ENCODE data around the gene SSNA1. TPM values are rescaled to one million over a fixed set of nuclear protein-coding genes. Genes with fewer than 3 reads are reported as not detected.

Gene SSNA1
- total and polyA plus RNA-seq, 8 donors = 28.1 to 154 (median 122) TPM

DNA sequence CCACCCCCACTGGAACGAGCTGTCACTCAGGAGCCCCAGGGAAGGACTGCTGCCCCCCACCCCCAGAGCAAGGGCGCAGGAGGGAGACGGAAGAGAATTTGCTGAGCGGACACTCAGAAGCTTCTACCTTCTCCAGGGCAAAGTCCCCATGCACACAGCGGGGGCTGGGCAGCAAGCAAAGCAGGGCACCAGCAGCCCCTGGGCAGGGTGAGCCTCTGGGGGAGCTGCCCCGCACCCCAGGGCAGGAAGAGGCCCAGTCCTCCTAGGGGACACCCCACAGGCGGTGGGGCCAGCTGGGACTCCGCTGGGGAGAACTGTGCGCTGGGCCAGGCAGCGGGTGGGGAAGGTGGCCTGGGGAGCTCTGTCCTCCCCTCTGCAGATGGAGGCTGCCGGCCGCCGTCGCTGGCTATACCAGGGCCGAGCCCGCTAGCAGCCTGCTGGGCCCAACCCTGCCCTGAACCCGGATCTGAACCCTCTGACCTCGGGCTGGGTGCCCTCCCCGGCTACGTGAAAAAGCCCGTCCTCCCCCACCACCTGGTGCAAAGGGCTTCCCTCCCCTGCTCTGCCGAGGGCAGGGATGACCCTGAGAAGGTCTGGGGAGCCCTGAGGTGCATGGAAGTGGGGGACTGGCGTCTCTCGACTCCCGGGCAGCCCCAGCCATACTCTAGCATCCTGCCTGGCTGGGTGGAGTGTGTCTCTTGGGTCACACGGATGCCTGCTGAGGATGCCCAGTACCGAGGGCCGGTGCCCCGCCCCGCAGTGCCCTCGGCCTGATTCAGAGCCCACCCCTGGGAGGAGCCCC is 41.6 kb downstream of the SSNA1 start:
- 52 to 72% (median 57%) methylated on average over 8 to 31 of the region's 31 CpGs for WGBS, 5 donors
- DNase-seq = peak in 1 of 2 donors; percentile 35
- Histone ChIP-seq H3K9me3 (no peaks in the 10 kb centered on the region), H3K27ac (no peak overlapping the region), H3K4me1 (peaks cover 11 to 48% (median 42%) of the 10 kb centered on the region in 4 donors), H3K27me3 (peaks cover 15 to 82% (median 67%) of the 10 kb centered on the region in 3 donors), H3K36me3 (no peaks in the 10 kb centered on the region), H3K4me3 (no peak overlapping the region)
- intact Hi-C loops (cut with DNase I; ENCODE audit: low total_unique reads) = loop anchor here (5.0 to 10.0 kb wide), 2 partner anchors 45 to 113 kb away; partner anchors contain the start of genes ANAPC2 and SSNA1
- TF ChIP-seq, protein P1, sequence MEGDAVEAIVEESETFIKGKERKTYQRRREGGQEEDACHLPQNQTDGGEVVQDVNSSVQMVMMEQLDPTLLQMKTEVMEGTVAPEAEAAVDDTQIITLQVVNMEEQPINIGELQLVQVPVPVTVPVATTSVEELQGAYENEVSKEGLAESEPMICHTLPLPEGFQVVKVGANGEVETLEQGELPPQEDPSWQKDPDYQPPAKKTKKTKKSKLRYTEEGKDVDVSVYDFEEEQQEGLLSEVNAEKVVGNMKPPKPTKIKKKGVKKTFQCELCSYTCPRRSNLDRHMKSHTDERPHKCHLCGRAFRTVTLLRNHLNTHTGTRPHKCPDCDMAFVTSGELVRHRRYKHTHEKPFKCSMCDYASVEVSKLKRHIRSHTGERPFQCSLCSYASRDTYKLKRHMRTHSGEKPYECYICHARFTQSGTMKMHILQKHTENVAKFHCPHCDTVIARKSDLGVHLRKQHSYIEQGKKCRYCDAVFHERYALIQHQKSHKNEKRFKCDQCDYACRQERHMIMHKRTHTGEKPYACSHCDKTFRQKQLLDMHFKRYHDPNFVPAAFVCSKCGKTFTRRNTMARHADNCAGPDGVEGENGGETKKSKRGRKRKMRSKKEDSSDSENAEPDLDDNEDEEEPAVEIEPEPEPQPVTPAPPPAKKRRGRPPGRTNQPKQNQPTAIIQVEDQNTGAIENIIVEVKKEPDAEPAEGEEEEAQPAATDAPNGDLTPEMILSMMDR (IDR thresholded peaks at IDR 0.05) = no peak
- TF ChIP-seq POLR2AphosphoS5 (IDR thresholded peaks at IDR 0.05) (no peak), EP300 (IDR thresholded peaks at IDR 0.05) (no peak), POLR2A (IDR thresholded peaks at IDR 0.05) (no peak)

DNA sequence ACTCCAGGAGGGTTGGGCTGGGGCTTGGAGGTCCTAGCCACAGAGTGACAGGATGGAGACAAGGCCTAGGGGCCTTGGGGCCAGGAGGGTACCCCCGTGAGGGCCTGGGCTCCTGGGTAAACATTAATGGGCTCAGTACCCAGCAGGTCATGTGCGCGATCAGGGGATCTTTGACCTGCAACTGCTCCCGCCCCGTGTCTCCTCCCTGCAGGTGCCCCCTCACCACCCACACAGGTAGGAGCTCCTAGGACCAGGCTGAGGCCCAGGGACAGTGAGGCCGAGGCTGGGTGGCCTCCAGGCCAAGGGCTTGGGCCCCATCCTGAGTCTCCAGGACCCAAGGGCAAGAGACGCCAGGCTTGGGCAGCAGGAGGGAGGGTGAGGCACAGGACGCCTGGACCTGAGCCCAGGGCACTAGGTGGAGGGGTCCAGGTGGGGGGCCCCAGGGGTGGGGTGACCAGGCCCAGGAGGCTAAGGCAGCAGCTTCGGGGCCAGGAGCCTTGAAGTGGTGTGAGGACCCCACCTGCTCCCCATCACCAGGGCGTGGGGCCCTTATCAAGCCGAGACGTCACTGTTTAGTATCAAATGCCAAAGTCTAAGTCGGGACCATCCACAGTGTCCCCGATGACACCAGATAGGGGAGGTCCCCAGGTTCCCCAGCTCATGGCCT is 42.4 kb downstream of the SSNA1 start, which contains the start of gene SLC34A3:
Gene SLC34A3, plus strand, starts transcription at position 197 of the 667 bp plus-strand sequence. CDS start 802 bp downstream, outside the sequence.
- Histone ChIP-seq H3K27me3 (peaks cover 18 to 90% (median 74%) of the 10 kb centered on the region in 3 donors), H3K4me1 (peaks cover 12 to 46% (median 42%) of the 10 kb centered on the region in 4 donors), H3K4me3 (no peak within 1 kb of the TSS), H3K36me3 (no peaks in the 10 kb centered on the region), H3K27ac (no peak within 1 kb of the TSS), H3K9me3 (no peaks in the 10 kb centered on the region)
- TF ChIP-seq EP300 (IDR thresholded peaks at IDR 0.05) = no peak
- TF ChIP-seq, protein P1 (IDR thresholded peaks at IDR 0.05) = no peak
- 59 to 67% (median 65%) methylated on average over 8 to 14 of the region's 14 CpGs for WGBS, 5 donors
- no peak for DNase-seq
- intact Hi-C loops (cut with DNase I; ENCODE audit: low total_unique reads) = loop anchor here (10.0 kb wide), 1 partner anchor 46 kb away; the partner anchor contains the start of genes ANAPC2 and SSNA1

DNA sequence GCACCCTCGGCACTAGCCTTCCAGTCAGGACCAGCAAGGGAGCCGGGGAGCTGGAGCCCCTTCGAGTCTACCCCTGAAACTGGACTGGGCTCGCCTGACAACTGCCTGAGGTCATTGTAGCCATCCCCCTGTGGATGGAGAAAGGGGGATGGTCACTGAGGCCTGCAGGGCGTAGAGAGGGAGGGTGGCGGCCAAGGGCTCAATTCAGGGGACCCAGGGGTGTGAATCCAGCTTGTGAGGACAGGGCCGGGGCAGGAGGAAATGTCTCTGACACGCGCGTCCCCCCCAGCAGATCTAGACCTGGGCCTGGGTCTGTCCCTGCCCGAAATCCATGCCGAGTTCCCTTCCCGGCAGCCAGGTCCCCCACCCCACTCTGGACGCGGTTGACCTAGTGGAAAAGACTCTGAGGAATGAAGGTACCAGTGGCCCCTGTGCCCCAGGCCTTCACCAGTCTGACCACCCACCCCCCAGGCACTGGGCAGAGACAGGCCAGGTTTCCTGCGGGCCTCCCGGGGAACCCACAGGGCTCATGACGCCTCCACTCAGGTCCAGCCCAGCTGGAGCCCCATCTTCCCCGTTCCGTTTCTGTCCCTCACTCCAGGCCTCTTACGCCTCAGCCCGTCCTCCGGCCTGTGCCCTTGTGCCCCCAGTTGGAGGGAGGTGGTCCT is 43.0 kb downstream of the SSNA1 start:
- Histone ChIP-seq H3K27ac (no peak overlapping the region), H3K27me3 (peaks cover 18 to 94% (median 76%) of the 10 kb centered on the region in 3 donors), H3K36me3 (no peaks in the 10 kb centered on the region), H3K4me1 (peaks cover 19 to 46% (median 42%) of the 10 kb centered on the region in 4 donors), H3K4me3 (no peak overlapping the region), H3K9me3 (no peaks in the 10 kb centered on the region)
- no peak for DNase-seq
- 77 to 90% (median 87%) methylated on average over 15 to 23 of the region's 23 CpGs for WGBS, 5 donors
- no peak for TF ChIP-seq POLR2AphosphoS5 (IDR thresholded peaks at IDR 0.05)
- TF ChIP-seq EP300 (IDR thresholded peaks at IDR 0.05) = no peak
- TF ChIP-seq POLR2A (IDR thresholded peaks at IDR 0.05) = no peak
- TF ChIP-seq, protein P1 (IDR thresholded peaks at IDR 0.05) = no peak
- intact Hi-C loops (cut with DNase I; ENCODE audit: low total_unique reads) = loop anchor here (10.0 kb wide), 1 partner anchor 47 kb away; the partner anchor contains the start of genes ANAPC2 and SSNA1

DNA sequence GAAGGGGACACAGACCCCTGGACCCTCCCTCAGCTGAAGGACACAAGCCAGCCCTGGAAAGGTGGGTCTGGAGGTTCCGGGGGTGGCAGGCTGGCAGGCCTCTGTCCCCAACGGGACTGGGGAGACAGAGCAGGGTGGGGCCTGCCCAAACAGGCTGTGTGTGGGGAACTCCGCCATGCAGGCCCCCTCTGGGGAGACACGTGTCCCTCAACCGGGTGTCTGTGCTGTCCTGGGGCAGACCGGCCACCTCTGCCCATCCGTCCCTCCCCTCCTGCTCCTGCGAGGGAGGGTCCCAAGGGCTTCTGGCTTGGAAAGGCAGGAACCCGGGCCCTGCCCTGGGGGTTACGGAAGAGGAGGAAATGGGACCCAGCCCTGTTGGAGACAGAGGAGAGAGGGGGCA is 43.6 kb downstream of the SSNA1 start:
- H3K27me3 ChIP-seq = peaks cover 18 to 92% (median 76%) of the 10 kb centered on the region in 3 donors
- intact Hi-C loops (cut with DNase I; ENCODE audit: low total_unique reads) = loop anchor here (10.0 kb wide), 1 partner anchor 47 kb away; the partner anchor contains the start of genes ANAPC2 and SSNA1
- no peak overlapping the region for H3K27ac ChIP-seq
- H3K9me3 ChIP-seq = no peaks in the 10 kb centered on the region
- peaks cover 23 to 48% (median 42%) of the 10 kb centered on the region in 4 donors for H3K4me1 ChIP-seq
- no peak overlapping the region for H3K4me3 ChIP-seq
- WGBS, 5 donors = 71 to 79% (median 73%) methylated on average over 7 to 10 of the region's 10 CpGs
- DNase-seq = no peak
- H3K36me3 ChIP-seq = no peaks in the 10 kb centered on the region
- no peak for TF ChIP-seq POLR2AphosphoS5 (IDR thresholded peaks at IDR 0.05)
- TF ChIP-seq POLR2A (IDR thresholded peaks at IDR 0.05) = no peak
- TF ChIP-seq, protein P1 (IDR thresholded peaks at IDR 0.05) = no peak
- TF ChIP-seq EP300 (IDR thresholded peaks at IDR 0.05) = no peak
